Measurements from ENCODE around the gene TTC13.

The TTC13 gene

DNA sequence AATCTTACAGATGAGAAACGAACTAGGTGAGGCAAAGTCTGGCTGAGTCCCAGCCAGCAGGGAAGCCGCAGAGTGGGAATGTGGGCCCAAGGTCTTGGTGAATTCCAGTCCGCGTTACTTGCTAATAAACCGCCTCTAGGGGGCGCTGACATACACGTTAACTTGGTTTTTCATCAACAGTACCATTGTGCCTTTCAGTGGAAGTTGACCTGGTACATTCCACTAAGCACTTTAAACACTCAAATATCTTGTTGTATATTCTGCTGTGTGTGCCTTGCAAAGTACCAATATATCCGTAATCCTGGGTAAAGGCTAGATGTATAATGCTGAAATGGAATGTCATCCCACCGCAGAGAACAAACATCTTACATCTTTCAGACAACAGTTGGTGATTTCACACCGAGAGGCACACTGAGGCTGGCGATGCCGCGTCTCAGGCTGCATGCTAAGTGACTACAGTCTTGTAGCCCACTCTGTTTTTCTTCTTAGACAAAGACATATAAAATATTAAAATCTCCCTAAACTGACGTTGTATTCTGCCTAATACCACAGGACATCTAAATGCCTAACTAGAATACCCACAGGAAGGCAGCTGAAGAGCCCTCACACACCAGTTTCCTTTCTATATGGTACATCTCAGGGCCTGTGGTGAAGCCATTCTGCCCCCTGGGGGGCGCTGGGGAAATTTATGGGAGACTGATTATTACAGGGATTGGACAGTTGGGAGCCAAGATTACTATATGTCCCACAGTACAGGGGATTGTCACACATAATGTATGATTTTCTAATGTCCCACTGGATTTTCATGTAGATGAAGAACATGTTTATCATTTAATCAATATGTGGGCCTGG is 61.2 kb downstream of the TTC13 start:
- Mint-ChIP-seq H3K4me3 (no peak overlapping the region), H3K27me3 (no peaks in the 10 kb centered on the region), H3K4me1 (peaks cover 4 to 21% of the 10 kb centered on the region in 2 donors), H3K27ac (peak overlapping the region; percentile 81), H3K36me3 (peaks cover 47 to 48% of the 10 kb centered on the region in 2 donors), H3K9me3 (no peaks in the 10 kb centered on the region)
- DNase-seq (peak; percentile 27), ATAC-seq (replicated peaks) (peak; percentile 75)

DNA sequence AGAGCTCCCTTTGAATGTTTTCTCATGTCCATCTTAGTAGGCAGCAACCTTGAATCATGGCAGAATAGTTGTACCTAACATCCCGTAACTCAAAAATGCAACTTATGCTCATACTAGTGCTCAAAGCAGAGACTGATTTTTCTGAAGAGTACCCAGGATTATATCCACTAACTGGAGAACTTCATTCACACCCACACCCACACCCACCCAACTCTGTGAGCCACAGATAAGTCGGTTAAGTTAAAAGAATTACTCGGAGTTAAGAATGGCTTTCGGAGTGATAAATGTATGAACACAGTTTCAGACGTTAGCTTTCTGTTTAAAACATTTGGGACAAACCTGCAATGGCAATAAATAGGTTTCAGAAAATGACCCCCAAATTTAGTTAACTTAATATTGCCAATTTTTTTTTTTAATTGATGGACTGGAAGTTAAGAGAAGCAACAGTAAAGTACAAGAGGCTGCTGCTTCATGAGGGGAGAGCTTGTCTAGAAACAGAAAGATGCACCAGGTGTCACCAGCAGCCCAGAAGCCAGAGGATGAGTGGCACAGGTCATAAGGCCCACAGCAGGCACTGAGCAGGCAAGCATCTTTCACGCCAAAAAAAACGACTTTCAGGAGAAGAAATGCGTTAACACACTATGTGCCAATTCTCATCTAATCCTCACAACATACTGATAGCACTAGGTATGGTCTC is 61.9 kb downstream of the TTC13 start:
- H3K27ac Mint-ChIP-seq, result peak overlapping the region; percentile 62
- DNase-seq (no peak), ATAC-seq (replicated peaks) (no peak)
- H3K27me3 Mint-ChIP-seq, result no peaks in the 10 kb centered on the region
- H3K4me3 Mint-ChIP-seq, result no peak overlapping the region
- no peaks in the 10 kb centered on the region for H3K9me3 Mint-ChIP-seq
- H3K36me3 Mint-ChIP-seq, result peaks cover 44 to 45% of the 10 kb centered on the region in 2 donors
- H3K4me1 Mint-ChIP-seq, result peaks cover 4 to 21% of the 10 kb centered on the region in 2 donors

DNA sequence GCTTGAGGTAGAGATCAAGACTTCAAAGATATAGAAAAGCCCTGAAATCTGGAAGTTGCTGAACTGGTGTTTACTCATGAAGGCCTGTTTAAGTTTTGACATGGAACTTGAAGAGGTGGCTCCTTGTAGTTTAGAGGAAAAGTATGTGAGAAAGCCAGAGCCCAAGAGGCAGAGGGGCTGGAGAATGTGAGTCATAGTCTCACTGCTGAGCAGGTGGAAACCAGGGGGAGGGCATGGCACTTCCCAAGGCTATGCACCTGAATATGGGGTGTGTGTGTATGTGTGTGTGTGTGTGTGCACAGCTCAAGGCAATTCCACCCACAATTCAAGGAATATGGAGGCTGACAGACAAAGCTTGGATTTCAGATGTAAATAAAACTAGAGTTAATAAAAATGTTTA is 63.6 kb downstream of the TTC13 start:
- no peaks in the 10 kb centered on the region for H3K9me3 Mint-ChIP-seq
- H3K27ac Mint-ChIP-seq, result peak overlapping the region; percentile 31
- H3K4me1 Mint-ChIP-seq, result peaks cover 4 to 21% of the 10 kb centered on the region in 2 donors
- DNase-seq (no peak), ATAC-seq (replicated peaks) (no peak)
- no peaks in the 10 kb centered on the region for H3K27me3 Mint-ChIP-seq
- H3K4me3 Mint-ChIP-seq, result no peak overlapping the region
- peaks cover 51% of the 10 kb centered on the region in 2 donors for H3K36me3 Mint-ChIP-seq

DNA sequence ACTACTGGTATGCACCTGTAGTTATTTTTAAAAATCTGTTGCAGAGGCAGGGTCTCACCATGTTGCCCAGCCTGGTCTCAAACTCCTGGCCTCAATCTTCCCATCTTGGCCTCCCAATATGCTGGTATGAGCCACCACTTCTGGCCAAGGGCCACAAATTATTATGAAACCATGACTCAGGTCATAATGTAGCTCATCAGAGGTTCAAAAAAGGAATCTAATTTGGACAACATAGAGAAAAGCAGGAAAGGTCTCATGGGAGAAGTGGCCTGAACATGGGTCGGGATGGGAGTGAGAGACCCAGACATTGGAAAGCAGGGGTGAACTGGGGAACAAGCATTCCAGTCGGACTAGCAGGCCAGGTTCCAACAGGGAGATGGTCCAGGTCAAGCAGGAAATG is 65.2 kb downstream of the TTC13 start:
- H3K27ac Mint-ChIP-seq, result peak overlapping the region; percentile 52
- H3K36me3 Mint-ChIP-seq, result peaks cover 52 to 57% of the 10 kb centered on the region in 2 donors
- DNase-seq (no peak), ATAC-seq (replicated peaks) (no peak)
- no peak overlapping the region for H3K4me3 Mint-ChIP-seq
- peaks cover 4 to 21% of the 10 kb centered on the region in 2 donors for H3K4me1 Mint-ChIP-seq
- H3K9me3 Mint-ChIP-seq, result no peaks in the 10 kb centered on the region
- H3K27me3 Mint-ChIP-seq, result no peaks in the 10 kb centered on the region

DNA sequence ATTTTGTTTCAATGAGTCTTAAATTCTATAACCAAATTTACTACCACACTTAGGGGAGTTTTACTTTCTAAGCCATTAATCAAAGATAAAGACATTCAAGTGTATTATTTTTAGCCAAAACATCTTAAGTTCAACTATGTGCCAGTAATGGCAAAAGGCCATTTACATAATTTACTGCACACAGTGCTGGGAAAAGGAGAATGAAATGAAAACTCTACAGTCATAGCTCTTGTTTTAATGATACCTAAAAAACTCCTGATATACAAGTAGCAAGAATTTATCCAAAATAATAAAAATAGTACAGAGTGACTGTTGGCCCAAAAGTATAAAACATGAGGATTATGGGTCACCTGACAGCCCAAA is 67.9 kb downstream of the TTC13 start:
- Mint-ChIP-seq H3K27ac (no peak overlapping the region), H3K36me3 (peaks cover 40 to 55% of the 10 kb centered on the region in 2 donors), H3K27me3 (no peaks in the 10 kb centered on the region), H3K4me1 (peaks cover 3 to 7% of the 10 kb centered on the region in 2 donors), H3K9me3 (no peaks in the 10 kb centered on the region), H3K4me3 (no peak overlapping the region)
- ATAC-seq (replicated peaks) (no peak), DNase-seq (no peak)

DNA sequence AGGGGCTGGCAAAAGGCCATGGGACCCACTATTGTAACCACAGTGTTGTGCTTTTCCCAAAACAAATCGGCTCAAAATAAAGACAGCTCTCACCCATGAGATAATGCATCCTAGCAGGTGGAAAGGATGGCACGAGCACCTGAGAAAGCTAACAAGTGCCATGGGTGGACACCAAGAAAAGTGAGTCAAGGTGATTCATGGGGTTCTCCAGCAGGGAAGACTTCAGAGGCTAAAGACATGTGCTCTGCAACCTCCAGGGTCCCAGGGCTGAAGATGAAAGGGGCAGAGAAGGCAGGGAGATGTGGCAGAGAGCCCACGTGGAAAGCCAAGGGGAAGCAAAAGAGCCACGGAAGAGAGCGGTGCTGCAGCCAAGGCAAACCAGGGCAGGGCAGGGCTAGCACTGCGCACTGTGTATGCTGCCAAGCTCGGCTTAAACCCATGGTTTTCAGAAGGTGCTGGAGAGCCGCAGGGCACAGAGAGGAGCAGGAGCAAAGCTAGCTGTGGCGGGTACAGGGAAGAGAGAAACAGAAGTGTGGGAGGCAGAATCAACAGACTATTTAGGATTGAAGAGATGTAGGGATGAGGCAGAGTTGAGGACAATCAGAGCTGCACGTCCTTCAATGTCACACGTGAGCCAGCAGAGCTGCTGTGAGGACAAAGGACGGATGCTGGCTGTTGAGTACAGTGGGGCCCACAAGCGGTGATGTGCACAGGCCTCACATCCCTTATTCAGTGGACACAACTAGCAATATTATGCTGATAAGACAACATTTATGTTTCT is 68.5 kb downstream of the TTC13 start:
- H3K36me3 Mint-ChIP-seq, result peaks cover 40 to 57% of the 10 kb centered on the region in 2 donors
- no peaks in the 10 kb centered on the region for H3K27me3 Mint-ChIP-seq
- no peaks in the 10 kb centered on the region for H3K9me3 Mint-ChIP-seq
- H3K27ac Mint-ChIP-seq, result no peak overlapping the region
- H3K4me3 Mint-ChIP-seq, result no peak overlapping the region
- no peak for DNase-seq
- no peak for ATAC-seq (replicated peaks)
- peaks cover 2 to 3% of the 10 kb centered on the region in 2 donors for H3K4me1 Mint-ChIP-seq

DNA sequence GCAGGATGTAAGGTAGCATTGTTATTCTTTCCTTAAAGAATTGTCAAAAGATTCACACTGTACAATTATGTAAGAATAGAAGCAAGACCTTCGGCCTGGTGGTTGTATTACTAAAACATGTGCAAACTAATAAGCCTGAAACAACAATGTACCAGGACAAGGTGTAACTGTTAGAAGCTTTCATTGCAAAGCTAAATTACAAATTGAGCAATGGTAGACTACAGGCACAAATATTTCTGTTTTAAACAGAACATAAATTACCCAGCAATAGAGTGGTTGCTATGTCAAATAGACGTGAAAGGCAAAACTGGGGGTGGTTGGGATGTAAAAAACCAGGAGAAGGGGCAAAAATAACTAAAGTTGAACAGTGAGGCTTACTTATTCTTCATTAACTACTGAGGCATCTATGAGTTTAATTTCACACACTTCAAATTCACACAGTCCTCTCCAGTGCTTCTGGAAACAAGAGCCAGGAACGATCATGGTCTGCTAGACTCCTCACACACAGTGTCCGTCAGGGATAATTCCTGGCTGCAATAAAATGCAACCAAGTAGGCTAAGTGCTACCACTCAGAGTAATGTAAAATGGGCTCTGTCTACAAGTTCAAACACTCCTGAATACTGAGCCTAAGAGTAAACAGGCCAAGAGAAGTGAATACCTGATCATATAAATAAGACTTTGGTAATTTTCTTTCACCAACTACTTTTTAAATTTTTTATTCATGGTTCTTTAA is 71.0 kb downstream of the TTC13 start:
- Mint-ChIP-seq H3K4me1 (no peaks in the 10 kb centered on the region), H3K27ac (no peak overlapping the region), H3K36me3 (peaks cover 44 to 63% of the 10 kb centered on the region in 2 donors)

DNA sequence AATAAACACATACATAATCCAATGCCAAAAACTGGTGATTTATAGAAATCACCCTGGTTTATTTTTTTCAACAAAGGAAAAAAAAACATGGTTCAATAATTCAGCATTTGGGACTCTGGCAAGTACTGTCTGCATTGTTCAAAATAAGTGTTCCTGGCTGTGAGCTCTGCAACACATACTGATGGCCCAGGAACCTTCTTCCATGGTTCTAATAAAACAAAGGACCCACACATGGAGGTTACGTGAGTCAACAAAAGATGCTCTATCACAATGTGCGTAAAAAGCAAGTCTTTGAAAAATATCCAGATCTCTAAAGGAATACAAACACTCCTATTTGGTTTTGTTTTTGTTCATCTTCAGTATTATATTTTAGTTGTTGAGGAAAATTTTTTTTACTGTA is 72.4 kb downstream of the TTC13 start:
- DNase-seq (no peak), ATAC-seq (replicated peaks) (no peak)
- Mint-ChIP-seq H3K27ac (no peak overlapping the region), H3K27me3 (no peaks in the 10 kb centered on the region), H3K36me3 (peaks cover 38 to 61% of the 10 kb centered on the region in 2 donors), H3K4me3 (no peak overlapping the region), H3K9me3 (no peaks in the 10 kb centered on the region), H3K4me1 (no peaks in the 10 kb centered on the region)

More for the DNA sequence above, 71.0 kb downstream of the TTC13 start:
- H3K27me3 Mint-ChIP-seq, result no peaks in the 10 kb centered on the region
- no peaks in the 10 kb centered on the region for H3K9me3 Mint-ChIP-seq
- DNase-seq (no peak), ATAC-seq (replicated peaks) (no peak)
- no peak overlapping the region for H3K4me3 Mint-ChIP-seq

DNA sequence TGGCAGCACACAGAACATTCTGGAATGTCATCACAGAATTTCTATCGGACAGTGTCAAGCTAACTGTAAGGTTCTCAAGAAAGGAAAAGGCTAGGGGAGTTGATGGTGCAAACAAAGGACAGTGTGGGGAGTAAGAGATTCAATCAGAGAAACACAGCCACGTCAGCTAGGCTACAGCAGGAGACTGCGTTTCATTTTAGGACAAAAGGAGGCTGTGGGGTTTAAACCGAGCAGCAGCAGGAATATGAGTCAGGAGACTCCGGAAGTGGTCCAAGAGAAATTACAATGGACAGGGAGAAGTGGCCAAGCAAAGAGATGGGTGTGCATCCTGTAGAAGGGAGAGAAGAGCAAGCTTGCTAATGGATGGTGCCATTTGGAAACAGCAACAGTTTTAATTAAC is 72.9 kb downstream of the TTC13 start:
- peak overlapping the region; percentile 75 for H3K27ac Mint-ChIP-seq
- no peaks in the 10 kb centered on the region for H3K27me3 Mint-ChIP-seq
- no peak for ATAC-seq (replicated peaks)
- no peak for DNase-seq
- H3K36me3 Mint-ChIP-seq, result peaks cover 39 to 59% of the 10 kb centered on the region in 2 donors
- H3K9me3 Mint-ChIP-seq, result no peaks in the 10 kb centered on the region
- no peak overlapping the region for H3K4me3 Mint-ChIP-seq
- no peaks in the 10 kb centered on the region for H3K4me1 Mint-ChIP-seq

DNA sequence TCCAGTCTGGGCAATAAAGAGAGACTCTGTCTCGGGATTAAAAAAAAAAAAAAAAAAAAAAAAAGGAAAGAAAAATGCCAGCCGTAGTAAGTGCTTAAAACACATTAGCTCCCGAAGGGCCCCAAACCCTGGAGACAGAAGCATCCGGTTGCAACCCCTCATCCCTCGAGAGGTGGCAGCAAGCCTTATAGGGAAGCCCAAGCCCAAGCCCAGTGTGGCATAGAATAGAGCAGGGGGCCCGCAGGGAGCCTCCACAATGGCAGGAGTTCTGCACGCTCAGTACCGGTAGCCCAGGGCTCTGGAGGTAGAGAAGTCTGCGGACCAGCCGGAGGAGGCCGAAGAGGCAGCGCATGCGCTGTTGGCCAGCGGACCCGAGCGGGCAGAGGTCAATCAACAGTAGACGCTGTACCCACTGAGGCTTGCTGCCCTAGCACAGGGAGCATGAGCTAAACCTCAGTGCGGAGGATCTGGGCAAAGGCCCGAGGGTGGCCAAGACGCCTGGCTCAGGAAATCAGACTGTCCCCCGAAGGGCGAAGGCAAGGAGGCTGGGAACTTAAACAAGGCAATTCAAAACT is 76.2 kb downstream of the TTC13 start:
- DNase-seq, result no peak
- Mint-ChIP-seq H3K27ac (no peak overlapping the region), H3K27me3 (no peaks in the 10 kb centered on the region), H3K4me1 (no peaks in the 10 kb centered on the region), H3K9me3 (peaks cover 0 to 4% of the 10 kb centered on the region in 2 donors), H3K36me3 (peaks cover 29 to 39% of the 10 kb centered on the region in 2 donors), H3K4me3 (no peak overlapping the region)
- ATAC-seq (replicated peaks), result no peak

DNA sequence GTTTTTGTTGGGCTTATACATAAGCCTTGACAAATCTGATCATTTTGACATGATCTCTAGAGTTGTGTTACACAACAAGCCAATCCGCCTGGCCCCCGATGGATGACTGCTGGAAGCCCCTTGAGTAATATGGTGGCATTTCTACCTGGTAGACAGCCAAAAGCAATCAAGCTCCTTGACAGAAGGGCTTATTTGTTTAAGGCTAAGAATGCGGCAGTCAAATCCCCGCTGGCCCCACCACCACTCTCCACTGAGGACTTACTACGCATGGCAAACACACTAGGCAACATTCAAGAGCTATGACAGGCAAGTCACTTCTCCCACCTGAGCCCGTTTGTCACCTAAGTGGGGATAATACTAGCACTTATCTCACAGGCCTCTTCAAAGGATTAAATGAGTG is 77.0 kb downstream of the TTC13 start:
- H3K4me1 Mint-ChIP-seq, result no peaks in the 10 kb centered on the region
- peaks cover 27 to 35% of the 10 kb centered on the region in 2 donors for H3K36me3 Mint-ChIP-seq
- DNase-seq (no peak), ATAC-seq (replicated peaks) (no peak)
- no peak overlapping the region for H3K27ac Mint-ChIP-seq
- H3K9me3 Mint-ChIP-seq, result peaks cover 0 to 4% of the 10 kb centered on the region in 2 donors
- H3K27me3 Mint-ChIP-seq, result no peaks in the 10 kb centered on the region
- no peak overlapping the region for H3K4me3 Mint-ChIP-seq

DNA sequence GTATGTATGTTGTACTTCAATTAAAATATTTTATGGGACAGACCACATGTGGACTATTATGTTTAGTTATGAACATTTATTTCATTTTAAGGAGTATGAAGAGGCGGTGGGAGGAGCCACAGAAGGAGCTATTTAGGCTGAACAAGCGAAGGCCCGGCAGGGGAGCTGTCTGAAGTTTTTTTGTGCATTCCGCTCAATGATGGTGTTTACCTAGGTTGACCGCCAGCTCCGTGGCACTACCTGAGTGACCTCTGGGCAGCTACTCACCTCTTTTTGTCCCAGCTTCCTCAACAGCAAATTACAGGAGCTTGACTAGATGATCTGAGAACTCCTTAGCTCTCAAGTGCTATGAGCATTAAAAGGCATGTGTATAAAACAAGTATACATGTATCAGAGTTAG is 77.7 kb downstream of the TTC13 start:
- no peak overlapping the region for H3K27ac Mint-ChIP-seq
- ATAC-seq (replicated peaks), result no peak
- no peaks in the 10 kb centered on the region for H3K27me3 Mint-ChIP-seq
- H3K36me3 Mint-ChIP-seq, result peaks cover 27 to 33% of the 10 kb centered on the region in 2 donors
- no peak for DNase-seq
- no peaks in the 10 kb centered on the region for H3K4me1 Mint-ChIP-seq
- peaks cover 0 to 4% of the 10 kb centered on the region in 2 donors for H3K9me3 Mint-ChIP-seq
- H3K4me3 Mint-ChIP-seq, result no peak overlapping the region

DNA sequence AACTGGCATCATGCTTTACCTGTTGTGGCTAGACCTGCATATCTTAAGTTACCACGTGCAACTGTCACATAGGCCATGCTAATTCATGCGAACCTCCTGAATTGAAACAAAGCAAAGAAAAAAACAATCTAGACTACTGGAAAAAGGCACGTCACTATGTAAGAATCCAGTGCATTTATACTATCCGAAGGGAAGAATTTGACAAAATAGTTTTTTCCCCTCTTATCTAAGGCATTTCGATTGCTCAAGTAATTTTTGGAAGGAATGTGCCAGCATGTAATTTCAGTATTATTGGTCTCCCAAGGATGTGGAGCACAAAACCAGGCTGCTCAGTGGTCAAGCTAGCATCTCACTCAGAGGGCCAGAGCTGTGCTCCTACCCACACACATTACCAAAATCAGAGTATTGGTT is 78.8 kb downstream of the TTC13 start:
- Mint-ChIP-seq H3K27ac (no peak overlapping the region), H3K4me3 (no peak overlapping the region), H3K9me3 (peaks cover 0 to 4% of the 10 kb centered on the region in 2 donors), H3K36me3 (peaks cover 21 to 23% of the 10 kb centered on the region in 2 donors), H3K4me1 (no peaks in the 10 kb centered on the region), H3K27me3 (peaks cover 0 to 2% of the 10 kb centered on the region in 2 donors)
- ATAC-seq (replicated peaks) (no peak), DNase-seq (no peak)
